Body of pancreas (tissue), 4 donors: ENCODE data around the gene IGFN1.

Experiments
- CTCF ChIP-seq, 7 experiments: fragments of 450-650 bp in 4 of 7; fragments of 200-600 bp in 3 of 7; sonication (generic) in 3 of 7; IDR thresholded peaks; one replicate each; pipeline ENCODE4 v1.5.1; 2016 to 2019; ENCODE audit warnings: antibody characterized with exemption in 7 of 7
- POLR2A ChIP-seq, 3 donors: fragments of 450-650 bp; IDR thresholded peaks; one replicate each; pipeline ENCODE4 v1.6.1; 2016; ENCODE audit warnings: antibody characterized with exemption in 3 of 3, mild to moderate bottlenecking in 2 of 3

DNA sequence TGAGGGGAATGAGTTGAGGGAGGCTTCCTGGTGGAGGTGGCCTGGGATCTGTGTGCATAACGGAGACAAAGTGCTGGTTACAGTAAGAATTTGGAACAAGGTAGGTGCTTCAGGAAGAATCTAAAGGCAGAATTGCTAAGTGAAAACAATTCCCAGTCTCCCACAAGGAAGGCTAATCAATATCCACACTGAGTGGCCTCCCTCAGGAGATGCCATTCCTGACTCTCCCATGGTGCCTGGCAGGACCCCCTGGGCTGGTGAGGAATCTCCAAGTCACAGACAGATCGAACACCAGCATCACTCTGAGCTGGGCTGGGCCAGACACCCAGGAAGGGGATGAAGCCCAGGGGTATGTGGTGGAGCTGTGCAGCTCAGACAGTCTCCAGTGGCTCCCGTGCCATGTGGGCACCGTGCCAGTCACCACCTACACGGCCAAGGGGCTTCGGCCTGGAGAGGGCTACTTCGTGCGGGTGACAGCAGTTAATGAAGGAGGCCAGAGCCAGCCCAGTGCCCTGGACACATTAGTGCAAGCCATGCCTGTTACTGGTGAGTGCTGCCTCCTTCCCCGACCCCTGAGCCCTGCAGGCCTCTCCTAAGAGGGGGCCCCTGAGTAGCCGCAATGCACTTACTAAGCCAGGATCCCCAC lies 30.7 kb downstream of the IGFN1 start:
- no peak for TF ChIP-seq CTCF (IDR thresholded peaks at IDR 0.05)
- TF ChIP-seq POLR2A (IDR thresholded peaks at IDR 0.05) = no peak
